HepG2 (cell line): ENCODE results near the gene ADCY9. TPM values are rescaled to one million over a fixed set of nuclear protein-coding genes. Genes with fewer than 3 reads are reported as not detected.

Experiments
- ARID2 ChIP-seq: sonication (generic); formaldehyde crosslinking; IDR thresholded peaks from 2 replicates; pipeline ENCODE4 v1.8.1; 2022; ENCODE audit warnings: mild to moderate bottlenecking, missing genetic modification reagents, borderline replicate concordance
- BATF2 ChIP-seq: sonication (generic); formaldehyde crosslinking; IDR thresholded peaks from 2 replicates; pipeline ENCODE4 v1.8.0; 2022; ENCODE audit warnings: mild to moderate bottlenecking, missing genetic modification reagents, moderate library complexity
- DMAP1 ChIP-seq: IDR thresholded peaks from 2 replicates; pipeline ENCODE4 v1.6.1; 2016
- EP300 ChIP-seq, 3 experiments: sonication (generic) in 1 of 3; formaldehyde crosslinking in 1 of 3; IDR thresholded peaks; 2 replicates each; pipeline versions ENCODE4 v1.5.1 to v1.6.1; 2011 to 2020; ENCODE audit warnings: low read depth in 2 of 3, low read length in 2 of 3, borderline replicate concordance in 1 of 3, improper control_type of control experiment in 1 of 3, mild to moderate bottlenecking in 1 of 3, missing genetic modification reagents in 1 of 3, moderate library complexity in 1 of 3
- HMG20B ChIP-seq: conservative IDR thresholded peaks from 2 replicates; pipeline ENCODE4 v1.6.1; 2016; ENCODE audit warnings: missing genetic modification reagents, missing compliant biosample characterization
- IRF2 ChIP-seq: IDR thresholded peaks from 2 replicates; pipeline ENCODE4 v1.6.1; 2018; ENCODE audit warnings: missing genetic modification reagents, missing compliant biosample characterization
- KDM5B ChIP-seq: sonication (generic); formaldehyde crosslinking; IDR thresholded peaks from 2 replicates; pipeline ENCODE4 v1.4.0; 2020; ENCODE audit warnings: missing genetic modification reagents, mild to moderate bottlenecking, borderline replicate concordance
- PCBP2 ChIP-seq: fragments of 200-400 bp; formaldehyde crosslinking; optimal IDR thresholded peaks from 2 replicates; pipeline ENCODE3; 2018; ENCODE audit warnings: low read length, low read depth; ENCODE audit not compliant: poor library complexity, severe bottlenecking
- REPIN1 ChIP-seq: sonication (generic); formaldehyde crosslinking; IDR thresholded peaks from 2 replicates; pipeline ENCODE4 v1.8.0; 2022; ENCODE audit warnings: missing genetic modification reagents, low read depth, mild to moderate bottlenecking, borderline replicate concordance
- SIN3A ChIP-seq: IDR thresholded peaks from 2 replicates; pipeline ENCODE4 v1.6.1; 2011; ENCODE audit warnings: low read depth, mild to moderate bottlenecking, control low read depth, low read length, borderline replicate concordance
- TFAP4 ChIP-seq: sonication (generic); IDR thresholded peaks from 2 replicates; pipeline ENCODE4 v1.6.1; 2016; ENCODE audit warnings: low read depth, borderline replicate concordance
- XRCC5 ChIP-seq: fragments of 200-400 bp; formaldehyde crosslinking; optimal IDR thresholded peaks from 2 replicates; pipeline ENCODE3; 2017; ENCODE audit warnings: mild to moderate bottlenecking, low read length
- ZFAT ChIP-seq: sonication (generic); formaldehyde crosslinking; conservative IDR thresholded peaks from 2 replicates; pipeline ENCODE4 v1.8.1; 2023; ENCODE audit warnings: missing genetic modification reagents, inconsistent platforms
- ZNF253 ChIP-seq: sonication (generic); formaldehyde crosslinking; IDR thresholded peaks from 2 replicates; pipeline ENCODE4 v1.8.0; 2022; ENCODE audit warnings: mild to moderate bottlenecking, missing genetic modification reagents, borderline replicate concordance
- ZNF264 ChIP-seq: sonication (generic); formaldehyde crosslinking; IDR thresholded peaks from 2 replicates; pipeline ENCODE4 v1.4.0; 2020; ENCODE audit warnings: missing genetic modification reagents
- ZNF276 ChIP-seq: sonication (generic); formaldehyde crosslinking; IDR thresholded peaks from 2 replicates; pipeline ENCODE4 v1.4.0; 2020; ENCODE audit warnings: mild to moderate bottlenecking, low read depth, missing genetic modification reagents
- ZNF281 ChIP-seq: sonication (generic); formaldehyde crosslinking; IDR thresholded peaks from 2 replicates; pipeline ENCODE4 v1.4.0; 2020; ENCODE audit warnings: missing genetic modification reagents, borderline replicate concordance
- ZNF629 ChIP-seq: sonication (generic); formaldehyde crosslinking; conservative IDR thresholded peaks from 2 replicates; pipeline ENCODE4 v1.5.0; 2020; ENCODE audit warnings: missing genetic modification reagents
- ZNF749 ChIP-seq: sonication (generic); formaldehyde crosslinking; IDR thresholded peaks from 2 replicates; pipeline ENCODE4 v1.8.0; 2022; ENCODE audit warnings: mild to moderate bottlenecking, missing genetic modification reagents, moderate library complexity, borderline replicate concordance
- ZSCAN29 ChIP-seq: sonication (generic); formaldehyde crosslinking; conservative IDR thresholded peaks from 2 replicates; pipeline ENCODE4 v1.4.0; 2020; ENCODE audit warnings: mild to moderate bottlenecking, missing genetic modification reagents
- ZSCAN30 ChIP-seq: sonication (generic); formaldehyde crosslinking; IDR thresholded peaks from 2 replicates; pipeline ENCODE4 v1.5.0; 2020; ENCODE audit warnings: mild to moderate bottlenecking, missing genetic modification reagents
- polyA plus RNA-seq, 8 experiments: library from polyadenylated mRNA; depleted of rRNA in 3 of 8; stranded (reverse) in 7 of 8; unstranded in 1 of 8; fragments of >200 nt; fragmentation: Illumina TruSeq in 4 of 8; extraction: Trizol in 4 of 8; gene quantifications; 2 replicates each; pipeline versions ENCODE4 v1.2.1 to v1.2.3, GENCODE V29; 2011 to 2016; ENCODE audit warnings: low read depth in 4 of 8, missing spikeins in 1 of 8, mixed read lengths in 1 of 8; ENCODE audit not compliant: insufficient read depth in 1 of 8
- total RNA-seq, 5 experiments: library from RNA; depleted of rRNA; stranded (reverse); fragments of >200 nt; fragmentation: Illumina TruSeq; extraction: Trizol; gene quantifications; 2 replicates each; pipeline ENCODE4 v1.2.3, GENCODE V29; 2016; ENCODE audit warnings: low read depth in 1 of 5

ADCY9 gene
- total and polyA plus RNA-seq, 2 of the 13 experiments (the other 11 are each of a cell fraction or from before 2014, with no cell fraction given): 11.2 to 13.9 TPM

- TF ChIP-seq ZNF281 (CRISPR knock-in tag) (0 out of 2 replicates have a peak, but pooled peaks have one; percentile 24), ARID2 (0 out of 2 replicates have a peak, but pooled peaks have one; percentile 34), ZNF276 (peak; percentile 75; the same call in 1 of the 2 replicates), DMAP1 (CRISPR knock-in tag) (peak; percentile 57; the same call in 1 of the 2 replicates), ZSCAN29 (CRISPR knock-in tag) (no peak), BATF2 (CRISPR knock-in tag) (no peak), SIN3A (no peak), HMG20B (no peak), REPIN1 (0 out of 2 replicates have a peak, but pooled peaks have one; percentile 38), ZSCAN30 (no peak), ZNF629 (CRISPR knock-in tag) (0 out of 2 replicates have a peak, but pooled peaks have one; percentile 35), PCBP2 (no peak), IRF2 (peak; percentile 38; the same call in 1 of the 2 replicates), ZNF253 (CRISPR knock-in tag) (no peak), ZNF749 (CRISPR knock-in tag) (no peak), ZFAT (CRISPR knock-in tag) (no peak), ZNF264 (CRISPR knock-in tag) (no peak), TFAP4 (peak; percentile 40; the same call in 1 of the 2 replicates), XRCC5 (peak; percentile 14), KDM5B (CRISPR knock-in tag) (peak; percentile 45; the same call in 1 of the 2 replicates), EP300 (IDR thresholded peaks at IDR 0.05; ENCODE audit: low read depth in 2 of 2, low read length in 2 of 2) (no peak), EP300 (CRISPR knock-in tag; IDR thresholded peaks at IDR 0.05; ENCODE audit: borderline replicate concordance) (no peak)
Measured at GRCh38 chr16:4021070-4021779, 95.0 kb downstream of the ADCY9 start (continued).
